ENCODE measurements around the gene JAZF1.

The JAZF1 gene

DNA sequence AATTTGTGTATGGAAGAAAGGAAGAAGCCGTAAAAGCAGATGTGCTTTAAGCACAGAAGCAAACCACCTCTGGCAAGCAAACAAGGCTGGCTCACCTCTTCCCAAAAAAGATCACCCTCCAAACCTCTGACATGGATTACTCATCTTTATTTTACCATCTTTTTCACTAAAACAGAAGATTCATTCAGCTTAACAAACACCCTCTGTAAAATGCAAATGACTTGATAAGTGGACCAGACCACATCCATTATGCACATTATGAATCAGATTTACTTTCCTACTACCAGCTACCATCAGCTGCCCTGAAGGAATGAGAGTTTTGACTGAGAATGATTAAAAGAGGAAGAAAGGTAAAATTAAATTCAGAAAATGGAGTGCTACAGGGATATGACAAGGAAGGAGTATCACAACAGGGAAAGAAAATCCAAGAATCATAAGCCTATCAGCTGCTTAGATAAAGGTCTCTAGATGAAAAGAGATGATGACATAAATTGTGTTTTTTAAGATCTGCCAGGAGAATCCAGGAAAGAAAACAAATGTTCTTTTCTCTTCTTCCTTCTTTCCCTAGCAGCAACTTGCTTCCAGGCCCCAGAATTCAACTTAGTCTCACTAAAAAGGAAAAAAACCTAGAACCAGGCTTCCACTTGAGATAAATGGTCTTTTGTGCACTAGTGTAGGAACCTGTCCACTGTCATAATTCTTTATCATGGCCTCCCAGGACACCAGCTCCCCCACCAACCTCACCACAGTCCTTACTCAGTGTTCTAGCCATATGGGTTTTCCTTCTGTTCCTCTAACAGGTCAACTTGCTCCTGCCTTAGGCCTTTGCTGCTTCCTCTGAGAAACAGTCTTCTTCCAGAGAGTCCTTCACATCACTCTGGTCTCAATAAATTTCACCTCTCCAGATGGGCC is 47.4 kb downstream of the JAZF1 start:
- no peak for FAIRE-seq

- no peak for FAIRE-seq
These were observed 50.3 kb downstream of the JAZF1 start for GRCh38 chr7:28130277-28130676.

DNA sequence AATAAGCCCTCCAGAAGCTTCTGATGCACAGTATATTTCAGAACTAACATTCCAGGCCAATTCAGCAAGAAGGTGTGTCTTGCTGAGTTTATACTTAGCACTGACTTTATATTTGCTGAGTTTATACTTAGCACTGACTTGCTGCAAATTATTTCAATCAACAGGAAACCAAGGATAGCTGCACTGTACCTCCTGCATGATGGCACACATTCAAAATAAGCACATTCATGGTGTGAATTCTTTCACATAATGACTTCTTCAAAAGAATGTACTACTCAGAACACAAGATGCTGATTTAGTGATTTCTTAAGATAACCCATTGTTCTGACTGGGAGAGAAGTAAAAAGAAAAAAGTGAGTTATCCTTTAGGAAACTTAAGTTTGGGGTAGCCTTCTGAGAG is 52.0 kb downstream of the JAZF1 start:
- FAIRE-seq: no peak

GRCh38 chr7:28126410-28127041 is 54.1 kb downstream of the JAZF1 start:
- FAIRE-seq: no peak

DNA sequence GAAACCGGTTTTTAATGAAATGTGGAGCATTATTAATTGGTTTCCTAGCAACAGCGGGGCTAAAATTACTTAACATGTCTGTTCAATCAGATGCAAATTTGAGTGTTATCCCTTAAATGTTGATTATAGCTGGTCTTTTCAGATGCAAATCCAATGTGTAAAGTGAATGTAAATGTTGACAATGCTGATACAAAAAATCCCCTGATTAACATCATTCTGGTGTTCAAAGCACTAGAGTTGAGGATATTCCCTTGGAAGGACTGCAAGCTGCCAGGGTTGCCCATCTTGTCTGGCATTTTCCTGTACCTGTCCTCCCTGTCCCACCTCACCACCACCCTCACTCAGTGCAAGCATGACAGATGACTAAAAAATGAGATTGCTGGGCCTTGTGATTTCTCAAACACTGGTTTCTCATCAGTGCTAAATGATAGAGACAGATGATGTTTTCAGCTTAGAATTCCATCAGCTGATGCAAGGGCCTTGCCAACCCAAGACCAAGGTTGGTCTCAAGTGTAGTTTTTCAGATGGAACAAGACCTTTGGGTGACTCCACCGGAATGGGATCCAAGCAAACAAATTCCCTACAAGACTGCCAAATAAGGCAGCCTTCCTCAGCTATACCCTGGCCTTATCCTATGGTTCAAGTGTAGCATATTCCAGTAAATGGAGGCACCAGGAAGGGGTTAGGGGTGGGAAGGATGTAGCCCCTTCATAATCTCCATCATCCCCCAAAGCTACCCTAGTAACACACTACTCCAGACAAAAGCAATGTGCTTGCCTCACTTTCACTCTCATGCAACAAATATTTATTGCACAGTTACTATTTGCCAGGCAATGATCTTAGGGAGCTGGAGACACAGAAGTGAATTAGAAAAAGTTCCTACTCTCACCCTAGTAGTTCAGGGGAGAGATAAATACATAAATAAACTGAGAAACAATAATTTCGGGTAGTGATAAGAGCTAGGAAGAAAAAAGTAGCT is 54.9 kb downstream of the JAZF1 start:
- FAIRE-seq: no peak

GRCh38 chr7:28124413-28124812 is 56.2 kb downstream of the JAZF1 start:
- FAIRE-seq: no peak

GRCh38 chr7:28123752-28124151 is 56.8 kb downstream of the JAZF1 start:
- FAIRE-seq: no peak

GRCh38 chr7:28121496-28121895 is 59.1 kb downstream of the JAZF1 start:
- FAIRE-seq: no peak

DNA sequence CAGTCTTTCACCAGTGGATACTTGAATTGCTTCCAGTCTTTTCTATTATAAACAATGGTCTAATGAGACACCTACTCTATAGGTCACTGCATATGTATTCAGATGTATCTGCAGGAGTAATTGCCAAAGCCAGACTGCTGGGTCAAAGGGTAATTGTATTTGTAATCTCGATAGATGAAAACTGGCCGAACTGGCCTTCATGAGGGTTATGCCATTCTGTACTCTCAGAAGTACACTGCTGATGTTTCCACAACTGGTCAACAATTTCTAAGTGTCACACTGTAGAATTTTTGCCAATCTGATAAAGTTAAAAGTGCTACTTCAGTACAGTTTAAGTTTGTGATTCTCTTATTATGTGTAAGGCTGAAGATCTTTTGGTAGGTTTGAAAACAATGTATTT is 64.6 kb downstream of the JAZF1 start:
- no peak for FAIRE-seq

DNA sequence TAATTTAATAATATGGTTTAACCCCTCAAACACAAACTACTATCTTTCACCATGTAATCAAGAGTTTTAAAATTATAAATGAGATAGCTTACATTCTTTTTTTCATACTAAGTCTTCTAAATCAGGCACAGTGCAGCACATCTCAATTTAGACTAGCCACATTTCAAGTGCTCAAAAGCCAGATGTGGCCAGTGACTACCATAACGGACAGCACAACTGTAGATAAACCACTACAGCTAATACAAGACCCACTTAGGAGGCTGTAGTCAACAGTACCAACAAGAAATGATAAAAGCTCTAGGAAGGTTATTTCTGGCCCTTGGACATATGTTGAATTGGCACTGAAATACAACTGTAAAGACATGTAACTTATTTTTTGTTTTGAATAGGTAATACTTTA is 65.3 kb downstream of the JAZF1 start:
- no peak for FAIRE-seq

DNA sequence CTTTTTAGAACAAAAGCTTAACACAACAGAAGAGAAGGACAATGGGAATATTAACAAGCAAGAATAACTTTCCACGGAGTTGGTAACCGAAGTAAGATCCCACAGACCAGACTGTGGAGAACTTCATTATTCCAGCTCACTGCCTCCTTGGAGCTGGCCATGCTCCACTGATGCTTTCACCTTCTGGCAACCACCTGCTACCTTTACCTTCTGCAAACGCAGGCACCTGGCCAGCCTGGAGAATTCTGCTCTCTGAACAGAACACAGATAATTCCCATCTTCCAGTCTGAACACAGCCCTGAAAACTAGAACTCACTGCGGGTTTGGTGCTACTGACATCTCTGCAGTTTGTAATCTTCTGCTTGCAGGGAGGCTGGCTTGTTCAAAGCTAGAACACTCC is 66.5 kb downstream of the JAZF1 start:
- no peak for FAIRE-seq

GRCh38 chr7:28112883-28113540 is 67.6 kb downstream of the JAZF1 start:
- no peak for FAIRE-seq

- FAIRE-seq: no peak
These were observed 68.1 kb downstream of the JAZF1 start for GRCh38 chr7:28112467-28112866.

DNA sequence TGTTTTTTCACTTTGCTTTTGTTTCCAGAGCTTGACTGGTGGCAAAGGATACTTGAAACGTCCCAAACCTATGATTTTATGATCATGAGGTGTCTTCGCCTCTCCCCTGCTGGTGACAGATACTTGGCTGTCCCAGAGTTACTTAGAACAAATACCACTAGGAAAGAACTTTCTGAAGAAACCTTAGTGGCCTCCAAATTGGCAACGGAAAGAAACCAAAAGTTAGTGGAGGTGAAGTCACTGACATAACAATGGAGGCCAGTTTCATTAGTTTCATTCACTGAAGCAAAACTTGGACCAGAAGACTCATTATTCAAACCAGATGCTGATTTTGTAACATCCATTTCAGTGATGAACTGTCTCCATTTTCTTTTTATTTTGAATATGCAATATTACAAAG is 68.6 kb downstream of the JAZF1 start:
- no peak for FAIRE-seq

- no peak for FAIRE-seq
These were observed 70.1 kb downstream of the JAZF1 start for GRCh38 chr7:28110427-28111012.

DNA sequence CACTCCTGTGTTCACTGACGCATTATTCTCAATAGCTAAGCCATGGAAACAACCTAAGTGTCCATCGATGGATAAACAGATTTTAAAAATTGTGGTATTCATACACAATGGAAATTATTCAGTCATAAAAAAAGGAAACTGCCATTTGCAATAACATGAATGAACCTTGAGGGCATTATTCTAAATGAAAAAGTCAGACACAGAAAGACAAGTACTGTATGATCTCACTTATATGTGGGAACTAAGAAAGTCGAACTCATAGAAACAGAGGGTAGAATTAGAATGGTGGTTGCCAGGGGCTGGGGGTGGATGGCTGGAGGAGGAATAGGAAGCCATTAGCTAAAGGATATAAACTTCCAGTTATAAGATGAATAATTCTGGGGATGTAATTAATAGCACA is 71.8 kb downstream of the JAZF1 start:
- FAIRE-seq: no peak

GRCh38 chr7:28107960-28108359 is 72.6 kb downstream of the JAZF1 start:
- FAIRE-seq: no peak

DNA sequence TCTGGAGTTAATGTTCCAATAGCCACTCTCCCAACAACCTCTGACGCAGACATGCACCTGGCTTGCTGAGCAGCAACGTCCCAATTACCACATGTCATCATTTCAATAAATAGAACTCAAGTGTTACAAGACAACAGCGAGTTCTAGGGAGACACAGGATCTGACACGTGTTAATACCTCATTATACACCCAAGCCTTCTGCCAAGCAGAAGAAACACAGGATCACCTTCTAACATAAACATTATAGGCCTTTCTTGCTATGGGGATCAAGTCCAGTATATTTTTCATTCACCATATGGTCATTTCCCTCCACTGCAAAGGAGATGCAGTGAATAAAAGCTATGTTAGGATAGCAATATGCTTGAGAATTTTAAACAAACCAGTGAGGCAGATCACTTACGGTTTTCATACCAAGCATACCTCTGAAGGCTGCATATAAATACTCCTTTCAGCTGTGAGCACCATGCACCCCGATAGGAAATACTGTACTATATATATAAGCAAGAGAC is 74.2 kb downstream of the JAZF1 start:
- FAIRE-seq: no peak

GRCh38 chr7:28105234-28105633 is 75.4 kb downstream of the JAZF1 start:
- FAIRE-seq: no peak

DNA sequence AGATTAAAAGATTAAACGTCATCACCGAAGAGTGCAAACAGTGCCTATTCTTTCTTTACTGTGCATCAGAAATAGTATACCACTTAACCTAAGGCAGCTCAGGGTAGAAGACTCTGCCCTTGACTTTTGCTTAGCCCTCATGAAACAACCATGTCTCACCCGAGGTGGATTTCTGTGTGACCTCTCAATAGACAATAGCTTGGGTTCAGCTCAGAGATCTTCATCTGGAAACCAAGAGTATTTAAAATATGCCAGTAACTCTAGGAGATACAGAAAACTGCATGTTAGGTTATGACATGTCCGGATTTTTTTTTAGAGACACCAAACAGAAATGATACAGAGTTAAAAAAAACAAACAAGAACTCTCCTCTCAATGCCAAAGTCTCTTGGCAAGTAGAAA is 75.8 kb downstream of the JAZF1 start:
- no peak for FAIRE-seq

- FAIRE-seq: no peak
These were observed 76.5 kb downstream of the JAZF1 start for GRCh38 chr7:28104041-28104541.

- FAIRE-seq: no peak
These were observed 77.8 kb downstream of the JAZF1 start for GRCh38 chr7:28102797-28103196.

Measured in G401.6 (cell line).